Measurements from ENCODE around the gene CNOT6L. TPM values are rescaled to one million over a fixed set of nuclear protein-coding genes. Genes with fewer than 3 reads are reported as not detected.

The CNOT6L gene
- total and polyA plus RNA-seq, 2 donors from 2014 or later = 5.8 to 73.3 TPM

- no peak for FAIRE-seq
- Histone ChIP-seq H3K27me3 (ENCODE audit: control insufficient read depth, insufficient read depth, low read length) (no peaks in the 10 kb centered on the region), H3K4me3 (ENCODE audit: low read length in 3 of 3) (no peak overlapping the region), H3K4me1 (ENCODE audit: control insufficient read depth in 2 of 3, insufficient read depth in 2 of 3, low read depth in 1 of 3, low read length in 3 of 3) (peaks cover 0 to 3% (median 0%) of the 10 kb centered on the region in 3 donors), H3K9ac (ENCODE audit: low read length in 3 of 3) (no peak overlapping the region), H3K9me3 (ENCODE audit: control insufficient read depth in 2 of 3, insufficient read depth in 1 of 3, low read length in 3 of 3) (no peaks in the 10 kb centered on the region), H3K27ac (ENCODE audit: low read depth in 2 of 2, low read length in 2 of 2) (no peak overlapping the region), H3K36me3 (ENCODE audit: control insufficient read depth in 2 of 3, insufficient read depth in 3 of 3, low read length in 3 of 3) (no peaks in the 10 kb centered on the region)
- intact Hi-C loops (cut with DNase I) = no loop called here
- TF ChIP-seq CTCF (IDR thresholded peaks at IDR 0.05; ENCODE audit: borderline replicate concordance, extremely low read depth, insufficient read depth) = no peak
- no peak for DNase-seq
Measured at GRCh38 chr4:77712675-77713074, 106.5 kb downstream of the CNOT6L start.

- Histone ChIP-seq H3K9ac (ENCODE audit: low read length in 3 of 3) (no peak overlapping the region), H3K9me3 (ENCODE audit: control insufficient read depth in 2 of 3, insufficient read depth in 1 of 3, low read length in 3 of 3) (no peaks in the 10 kb centered on the region), H3K27me3 (ENCODE audit: control insufficient read depth, insufficient read depth, low read length) (no peaks in the 10 kb centered on the region), H3K36me3 (ENCODE audit: control insufficient read depth in 2 of 3, insufficient read depth in 3 of 3, low read length in 3 of 3) (no peaks in the 10 kb centered on the region), H3K27ac (ENCODE audit: low read depth in 2 of 2, low read length in 2 of 2) (no peak overlapping the region), H3K4me1 (ENCODE audit: control insufficient read depth in 2 of 3, insufficient read depth in 2 of 3, low read depth in 1 of 3, low read length in 3 of 3) (peaks cover 0 to 3% (median 0%) of the 10 kb centered on the region in 3 donors), H3K4me3 (ENCODE audit: low read length in 3 of 3) (no peak overlapping the region)
- no peak for TF ChIP-seq CTCF (IDR thresholded peaks at IDR 0.05; ENCODE audit: borderline replicate concordance, extremely low read depth, insufficient read depth)
- DNase-seq (no peak), FAIRE-seq (no peak)
- intact Hi-C loops (cut with DNase I) = no loop called here
Measured at GRCh38 chr4:77711469-77711868, 107.7 kb downstream of the CNOT6L start.

- no peak overlapping the region for H3K9ac ChIP-seq (ENCODE audit: low read length in 3 of 3)
- H3K4me3 ChIP-seq (ENCODE audit: low read length in 3 of 3) = no peak overlapping the region
- TF ChIP-seq CTCF (IDR thresholded peaks at IDR 0.05; ENCODE audit: borderline replicate concordance, extremely low read depth, insufficient read depth) = no peak
- no peak for FAIRE-seq
- DNase-seq = no peak
- intact Hi-C loops (cut with DNase I) = no loop called here
- H3K4me1 ChIP-seq (ENCODE audit: control insufficient read depth in 2 of 3, insufficient read depth in 2 of 3, low read depth in 1 of 3, low read length in 3 of 3) = peaks cover 0 to 3% (median 0%) of the 10 kb centered on the region in 3 donors
- H3K36me3 ChIP-seq (ENCODE audit: control insufficient read depth in 2 of 3, insufficient read depth in 3 of 3, low read length in 3 of 3) = no peaks in the 10 kb centered on the region
- H3K27me3 ChIP-seq (ENCODE audit: control insufficient read depth, insufficient read depth, low read length) = no peaks in the 10 kb centered on the region
- H3K27ac ChIP-seq (ENCODE audit: low read depth in 2 of 2, low read length in 2 of 2) = no peak overlapping the region
- H3K9me3 ChIP-seq (ENCODE audit: control insufficient read depth in 2 of 3, insufficient read depth in 1 of 3, low read length in 3 of 3) = no peaks in the 10 kb centered on the region
Measured at GRCh38 chr4:77710684-77711083, 108.5 kb downstream of the CNOT6L start.

GRCh38 chr4:77710059-77710458 lies 109.1 kb downstream of the CNOT6L start:
- TF ChIP-seq CTCF (IDR thresholded peaks at IDR 0.05; ENCODE audit: borderline replicate concordance, extremely low read depth, insufficient read depth) = no peak
- H3K9ac ChIP-seq (ENCODE audit: low read length in 3 of 3) = no peak overlapping the region
- FAIRE-seq = no peak
- no peak overlapping the region for H3K27ac ChIP-seq (ENCODE audit: low read depth in 2 of 2, low read length in 2 of 2)
- H3K4me3 ChIP-seq (ENCODE audit: low read length in 3 of 3) = no peak overlapping the region
- H3K36me3 ChIP-seq (ENCODE audit: control insufficient read depth in 2 of 3, insufficient read depth in 3 of 3, low read length in 3 of 3) = no peaks in the 10 kb centered on the region
- H3K27me3 ChIP-seq (ENCODE audit: control insufficient read depth, insufficient read depth, low read length) = no peaks in the 10 kb centered on the region
- no peak for DNase-seq
- intact Hi-C loops (cut with DNase I) = no loop called here
- H3K9me3 ChIP-seq (ENCODE audit: control insufficient read depth in 2 of 3, insufficient read depth in 1 of 3, low read length in 3 of 3) = no peaks in the 10 kb centered on the region
- peaks cover 0 to 3% (median 0%) of the 10 kb centered on the region in 3 donors for H3K4me1 ChIP-seq (ENCODE audit: control insufficient read depth in 2 of 3, insufficient read depth in 2 of 3, low read depth in 1 of 3, low read length in 3 of 3)
